ENCODE data around the gene ADNP. TPM values are rescaled to one million over a fixed set of nuclear protein-coding genes. Genes with fewer than 3 reads are reported as not detected.

ADNP gene
- polyA plus RNA-seq, 1 donor (not counting 4 experiments of a cell fraction or from before 2014, with no cell fraction given): 29.3 TPM

DNA sequence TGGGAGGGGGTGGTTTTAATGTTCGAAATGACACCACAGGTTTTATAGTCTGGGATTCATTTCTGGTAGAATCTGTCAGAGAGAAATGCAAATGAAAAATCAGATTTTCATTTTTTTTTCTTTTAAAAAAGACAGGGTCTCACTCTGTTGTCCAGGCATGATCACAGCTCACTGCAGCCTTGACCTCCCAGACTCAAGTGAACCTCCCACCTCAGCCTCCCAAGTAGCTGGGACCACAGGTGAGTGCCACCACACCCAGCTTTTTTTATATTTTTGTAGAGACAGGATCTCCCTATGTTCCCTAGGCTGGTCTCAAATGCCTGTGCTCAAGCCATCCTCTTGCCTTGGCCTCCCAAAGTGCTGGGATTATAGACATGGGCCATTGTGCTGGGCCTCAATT is 2.4 kb upstream of the ADNP start:
- no peaks in the 10 kb centered on the region for H4K20me1 ChIP-seq (ENCODE audit: control insufficient read depth, extremely low read depth, insufficient read depth, low read length)
- no peak overlapping the region for H3K27ac ChIP-seq (ENCODE audit: control insufficient read depth, insufficient read depth, low read length)
- H3K4me1 ChIP-seq (ENCODE audit: control insufficient read depth, extremely low read depth, insufficient read depth, low read length): peaks cover 11% of the 10 kb centered on the region
- peaks cover 18% of the 10 kb centered on the region for H3K79me2 ChIP-seq (ENCODE audit: control insufficient read depth, insufficient read depth, low read length)
- H3K9me3 ChIP-seq (ENCODE audit: control insufficient read depth, low read depth, low read length): no peaks in the 10 kb centered on the region
- dilution Hi-C loops (cut with MboI; ENCODE audit: extremely low pct_ligation_motif_present, low sequenced_read_pairs): no loop called here
- no peak for FAIRE-seq
- H3K4me3 ChIP-seq (ENCODE audit: control insufficient read depth in 2 of 3, extremely low read depth in 1 of 3, insufficient read depth in 2 of 3, low read depth in 1 of 3, low read length in 3 of 3): no peak overlapping the region
- no peaks in the 10 kb centered on the region for H3K9me1 ChIP-seq (ENCODE audit: control insufficient read depth, extremely low read depth, insufficient read depth, low read length)
- no peak overlapping the region for H3K9ac ChIP-seq (ENCODE audit: control insufficient read depth, extremely low read depth, insufficient read depth, low read length)
- TF ChIP-seq, protein P1, sequence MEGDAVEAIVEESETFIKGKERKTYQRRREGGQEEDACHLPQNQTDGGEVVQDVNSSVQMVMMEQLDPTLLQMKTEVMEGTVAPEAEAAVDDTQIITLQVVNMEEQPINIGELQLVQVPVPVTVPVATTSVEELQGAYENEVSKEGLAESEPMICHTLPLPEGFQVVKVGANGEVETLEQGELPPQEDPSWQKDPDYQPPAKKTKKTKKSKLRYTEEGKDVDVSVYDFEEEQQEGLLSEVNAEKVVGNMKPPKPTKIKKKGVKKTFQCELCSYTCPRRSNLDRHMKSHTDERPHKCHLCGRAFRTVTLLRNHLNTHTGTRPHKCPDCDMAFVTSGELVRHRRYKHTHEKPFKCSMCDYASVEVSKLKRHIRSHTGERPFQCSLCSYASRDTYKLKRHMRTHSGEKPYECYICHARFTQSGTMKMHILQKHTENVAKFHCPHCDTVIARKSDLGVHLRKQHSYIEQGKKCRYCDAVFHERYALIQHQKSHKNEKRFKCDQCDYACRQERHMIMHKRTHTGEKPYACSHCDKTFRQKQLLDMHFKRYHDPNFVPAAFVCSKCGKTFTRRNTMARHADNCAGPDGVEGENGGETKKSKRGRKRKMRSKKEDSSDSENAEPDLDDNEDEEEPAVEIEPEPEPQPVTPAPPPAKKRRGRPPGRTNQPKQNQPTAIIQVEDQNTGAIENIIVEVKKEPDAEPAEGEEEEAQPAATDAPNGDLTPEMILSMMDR (optimal IDR thresholded peaks at IDR 0.05 in 1 of 3, IDR thresholded peaks at IDR 0.05 in 1 of 3, conservative IDR thresholded peaks at IDR 0.05 in 1 of 3; ENCODE audit: extremely low read depth in 1 of 3, insufficient read depth in 2 of 3, low read length in 3 of 3): no peak
- no peak for TF ChIP-seq EZH2 (IDR thresholded peaks at IDR 0.05; ENCODE audit: low read length)
- no peak overlapping the region for H3K4me2 ChIP-seq (ENCODE audit: control insufficient read depth, extremely low read depth, insufficient read depth, low read depth, low read length)
- no peak for DNase-seq (ENCODE audit: low read depth, low spot score)
- H3K27me3 ChIP-seq (ENCODE audit: control insufficient read depth, extremely low read depth, insufficient read depth, low read length): no peaks in the 10 kb centered on the region
- H2AFZ ChIP-seq (ENCODE audit: control insufficient read depth, low read length): no peak overlapping the region
- peaks cover 15 to 18% of the 10 kb centered on the region in 2 experiments for H3K36me3 ChIP-seq (ENCODE audit: control insufficient read depth in 2 of 2, extremely low read depth in 1 of 2, insufficient read depth in 2 of 2, low read length in 2 of 2)

DNA sequence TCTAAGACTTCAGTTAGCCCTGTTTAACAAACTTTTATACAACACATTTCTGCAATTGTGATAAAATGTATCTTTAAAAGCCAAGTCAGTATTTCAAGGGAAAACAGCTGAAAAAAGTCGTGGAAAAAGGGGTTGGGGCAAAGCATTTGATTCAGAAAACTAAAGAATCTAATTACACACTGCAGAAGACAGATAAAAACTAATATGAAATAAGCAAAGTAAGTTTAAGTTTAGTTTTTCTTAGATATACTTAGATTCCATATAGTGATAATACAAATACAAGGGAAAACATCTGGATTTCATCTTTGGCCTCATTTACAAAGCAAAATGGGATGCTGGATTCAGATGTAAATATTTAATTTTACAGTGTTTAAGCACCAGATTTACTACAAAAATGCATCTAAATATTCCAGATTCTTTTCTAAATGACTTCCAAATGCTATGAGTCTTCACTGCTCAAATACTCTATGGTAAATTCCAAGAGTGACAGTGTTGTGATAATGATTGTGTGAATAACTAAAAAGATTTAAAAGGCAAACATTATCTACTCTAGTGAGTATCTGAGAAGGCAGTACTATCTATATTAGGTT is 1.5 kb upstream of the ADNP start:
- no peak overlapping the region for H3K4me3 ChIP-seq (ENCODE audit: control insufficient read depth in 2 of 3, extremely low read depth in 1 of 3, insufficient read depth in 2 of 3, low read depth in 1 of 3, low read length in 3 of 3)
- H3K27me3 ChIP-seq (ENCODE audit: control insufficient read depth, extremely low read depth, insufficient read depth, low read length): no peaks in the 10 kb centered on the region
- H2AFZ ChIP-seq (ENCODE audit: control insufficient read depth, low read length): no peak overlapping the region
- no peak for FAIRE-seq
- no peaks in the 10 kb centered on the region for H3K9me3 ChIP-seq (ENCODE audit: control insufficient read depth, low read depth, low read length)
- no peak for DNase-seq (ENCODE audit: low read depth, low spot score)
- peaks cover 26% of the 10 kb centered on the region for H3K79me2 ChIP-seq (ENCODE audit: control insufficient read depth, insufficient read depth, low read length)
- H3K27ac ChIP-seq (ENCODE audit: control insufficient read depth, insufficient read depth, low read length): no peak overlapping the region
- peaks cover 18 to 23% of the 10 kb centered on the region in 2 experiments for H3K36me3 ChIP-seq (ENCODE audit: control insufficient read depth in 2 of 2, extremely low read depth in 1 of 2, insufficient read depth in 2 of 2, low read length in 2 of 2)
- no peak overlapping the region for H3K4me2 ChIP-seq (ENCODE audit: control insufficient read depth, extremely low read depth, insufficient read depth, low read depth, low read length)
- H3K9me1 ChIP-seq (ENCODE audit: control insufficient read depth, extremely low read depth, insufficient read depth, low read length): no peaks in the 10 kb centered on the region
- TF ChIP-seq, protein P1 (optimal IDR thresholded peaks at IDR 0.05 in 1 of 3, IDR thresholded peaks at IDR 0.05 in 1 of 3, conservative IDR thresholded peaks at IDR 0.05 in 1 of 3; ENCODE audit: extremely low read depth in 1 of 3, insufficient read depth in 2 of 3, low read length in 3 of 3): no peak
- TF ChIP-seq EZH2 (IDR thresholded peaks at IDR 0.05; ENCODE audit: low read length): no peak
- no peaks in the 10 kb centered on the region for H4K20me1 ChIP-seq (ENCODE audit: control insufficient read depth, extremely low read depth, insufficient read depth, low read length)
- peaks cover 17% of the 10 kb centered on the region for H3K4me1 ChIP-seq (ENCODE audit: control insufficient read depth, extremely low read depth, insufficient read depth, low read length)
- dilution Hi-C loops (cut with MboI; ENCODE audit: extremely low pct_ligation_motif_present, low sequenced_read_pairs): no loop called here
- no peak overlapping the region for H3K9ac ChIP-seq (ENCODE audit: control insufficient read depth, extremely low read depth, insufficient read depth, low read length)
